WERI-Rb-1 (cell line): ENCODE results near the gene MYCN.

Experiments used
- DNase-seq: peaks from one replicate; pipeline ENCODE4 v3.0.0-alpha.2; 2020
- H3K27ac ChIP-seq: fragments of 250-450 bp; sonication (Bioruptor Pico); 2 replicates; pipeline ENCODE4 v1.5.1; 2020; ENCODE audit warnings: mild to moderate bottlenecking, moderate library complexity
- H3K27me3 ChIP-seq: fragments of 250-450 bp; sonication (Bioruptor Pico); 2 replicates; pipeline ENCODE4 v1.5.1; 2021; ENCODE audit warnings: mild to moderate bottlenecking, low read depth, moderate library complexity; ENCODE audit not compliant: insufficient read depth, severe bottlenecking
- H3K36me3 ChIP-seq: fragments of 250-450 bp; sonication (Bioruptor Pico); 2 replicates; pipeline ENCODE4 v1.5.1; 2020; ENCODE audit warnings: mild to moderate bottlenecking, moderate library complexity
- H3K4me3 ChIP-seq: 2 replicates; pipeline ENCODE4 v1.5.1; 2011; ENCODE audit warnings: low read depth, mild to moderate bottlenecking, control low read depth, low read length
- H3K9me3 ChIP-seq: fragments of 250-450 bp; sonication (Bioruptor Pico); 2 replicates; pipeline ENCODE4 v1.5.1; 2021; ENCODE audit warnings: mild to moderate bottlenecking, moderate library complexity; ENCODE audit not compliant: severe bottlenecking
- TF ChIP-seq, protein P1 (sequence below): IDR thresholded peaks from 2 replicates; pipeline ENCODE4 v1.5.1; 2011; ENCODE audit warnings: low read depth, mild to moderate bottlenecking, control low read depth, inconsistent platforms, low read length

MYCN gene

GRCh38 chr2:15935675-15936074 is 4.7 kb upstream of the MYCN start:
- Histone ChIP-seq H3K9me3 (peaks cover 2% of the 10 kb centered on the region), H3K4me3 (no peak overlapping the region), H3K27ac (no peak overlapping the region), H3K27me3 (no peaks in the 10 kb centered on the region), H3K36me3 (peaks cover 2% of the 10 kb centered on the region)
- TF ChIP-seq, protein P1, sequence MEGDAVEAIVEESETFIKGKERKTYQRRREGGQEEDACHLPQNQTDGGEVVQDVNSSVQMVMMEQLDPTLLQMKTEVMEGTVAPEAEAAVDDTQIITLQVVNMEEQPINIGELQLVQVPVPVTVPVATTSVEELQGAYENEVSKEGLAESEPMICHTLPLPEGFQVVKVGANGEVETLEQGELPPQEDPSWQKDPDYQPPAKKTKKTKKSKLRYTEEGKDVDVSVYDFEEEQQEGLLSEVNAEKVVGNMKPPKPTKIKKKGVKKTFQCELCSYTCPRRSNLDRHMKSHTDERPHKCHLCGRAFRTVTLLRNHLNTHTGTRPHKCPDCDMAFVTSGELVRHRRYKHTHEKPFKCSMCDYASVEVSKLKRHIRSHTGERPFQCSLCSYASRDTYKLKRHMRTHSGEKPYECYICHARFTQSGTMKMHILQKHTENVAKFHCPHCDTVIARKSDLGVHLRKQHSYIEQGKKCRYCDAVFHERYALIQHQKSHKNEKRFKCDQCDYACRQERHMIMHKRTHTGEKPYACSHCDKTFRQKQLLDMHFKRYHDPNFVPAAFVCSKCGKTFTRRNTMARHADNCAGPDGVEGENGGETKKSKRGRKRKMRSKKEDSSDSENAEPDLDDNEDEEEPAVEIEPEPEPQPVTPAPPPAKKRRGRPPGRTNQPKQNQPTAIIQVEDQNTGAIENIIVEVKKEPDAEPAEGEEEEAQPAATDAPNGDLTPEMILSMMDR: no peak
- DNase-seq: no peak

DNA sequence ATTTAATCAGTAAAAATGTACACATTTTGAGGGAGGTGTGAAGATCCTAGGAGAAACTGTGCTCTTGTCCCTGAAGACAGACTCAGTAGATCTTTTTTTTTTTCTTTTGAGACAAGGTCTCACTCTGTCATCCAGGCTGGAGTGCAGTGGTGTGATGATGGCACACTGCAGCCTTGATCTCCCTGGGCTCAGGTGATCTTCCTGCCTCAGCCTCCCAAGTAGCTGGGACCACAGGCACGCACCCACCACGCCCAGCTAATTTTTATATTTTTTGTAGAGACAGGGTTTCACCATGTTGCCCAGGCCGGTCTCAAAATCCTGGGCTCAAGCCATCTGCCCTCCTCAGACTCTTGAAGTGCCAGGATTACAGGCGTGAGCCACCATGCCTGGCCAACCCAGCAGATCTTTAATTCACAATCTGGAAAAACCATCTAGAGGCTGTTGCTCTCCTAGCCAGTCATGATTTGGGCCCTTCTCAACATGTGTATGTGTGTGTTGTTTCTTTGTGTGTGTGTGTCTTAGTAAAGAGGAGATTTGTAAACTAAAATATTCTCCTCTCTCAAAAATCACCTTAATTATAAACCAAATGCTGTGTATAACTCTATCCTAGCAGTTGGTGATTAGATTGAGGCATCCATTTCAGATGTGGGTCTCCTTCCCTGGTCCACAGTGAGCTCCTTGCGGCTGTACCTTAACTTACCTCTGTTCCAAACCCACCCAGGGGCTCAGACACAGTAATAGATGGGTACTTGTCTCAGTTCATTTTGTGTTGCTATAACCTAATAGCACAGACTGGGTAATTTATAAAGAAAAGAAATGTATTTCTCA is 3.9 kb upstream of the MYCN start:
- TF ChIP-seq, protein P1: no peak
- H3K9me3 ChIP-seq: no peaks in the 10 kb centered on the region
- no peaks in the 10 kb centered on the region for H3K27me3 ChIP-seq
- H3K27ac ChIP-seq: no peak overlapping the region
- H3K36me3 ChIP-seq: peaks cover 10% of the 10 kb centered on the region
- no peak overlapping the region for H3K4me3 ChIP-seq
- DNase-seq: no peak

GRCh38 chr2:15937105-15937881 is 3.1 kb upstream of the MYCN start:
- no peaks in the 10 kb centered on the region for H3K9me3 ChIP-seq
- H3K4me3 ChIP-seq: no peak overlapping the region
- TF ChIP-seq, protein P1: no peak
- H3K27ac ChIP-seq: no peak overlapping the region
- no peak for DNase-seq
- no peaks in the 10 kb centered on the region for H3K27me3 ChIP-seq
- peaks cover 17% of the 10 kb centered on the region for H3K36me3 ChIP-seq

- Histone ChIP-seq H3K27ac (no peak overlapping the region), H3K27me3 (no peaks in the 10 kb centered on the region), H3K4me3 (no peak overlapping the region), H3K36me3 (peaks cover 23% of the 10 kb centered on the region), H3K9me3 (no peaks in the 10 kb centered on the region)
- TF ChIP-seq, protein P1: no peak
- no peak for DNase-seq
Measured at GRCh38 chr2:15937882-15938802, 2.2 kb upstream of the MYCN start.

DNA sequence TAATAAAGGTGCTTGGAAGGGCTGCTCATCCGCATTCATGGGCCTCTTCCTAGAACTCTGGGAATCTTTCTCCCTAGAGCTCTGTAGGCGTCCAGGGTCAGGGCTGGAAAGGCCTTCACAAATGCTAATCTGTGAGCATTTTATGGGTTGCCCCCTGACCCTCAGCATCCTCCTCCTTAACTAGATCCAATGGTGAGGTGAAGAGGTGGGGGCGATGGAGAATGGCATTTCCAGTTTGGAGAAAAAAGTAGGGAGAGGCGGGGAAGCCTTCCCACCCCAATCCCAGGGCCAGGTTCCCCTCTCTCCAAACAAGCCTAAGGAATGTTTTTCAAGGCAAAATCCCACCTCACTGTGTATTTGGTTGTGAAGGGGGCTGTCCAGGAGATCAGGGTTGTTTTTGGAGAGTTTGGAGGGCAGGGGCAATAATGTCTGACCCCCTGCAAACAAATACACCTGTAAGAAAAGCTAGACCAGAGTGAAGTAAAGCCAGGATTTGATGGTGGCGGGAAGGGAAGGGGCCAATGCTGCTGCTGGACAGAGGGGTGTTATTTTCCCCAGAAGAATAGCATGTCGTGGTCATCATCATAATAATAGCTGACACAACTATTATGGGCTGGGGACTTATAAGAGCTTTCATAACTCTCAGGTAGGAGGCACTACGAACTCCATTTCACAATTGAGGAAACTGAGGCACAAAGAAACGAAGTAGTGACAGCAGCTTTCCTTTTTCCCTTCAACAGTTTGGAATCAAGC is 1.4 kb upstream of the MYCN start:
- no peak for DNase-seq
- no peaks in the 10 kb centered on the region for H3K27me3 ChIP-seq
- H3K9me3 ChIP-seq: no peaks in the 10 kb centered on the region
- H3K4me3 ChIP-seq: peak overlapping the region; percentile 67
- TF ChIP-seq, protein P1: no peak
- peak overlapping the region; percentile 98 for H3K27ac ChIP-seq
- H3K36me3 ChIP-seq: peaks cover 32% of the 10 kb centered on the region
